Measurements from ENCODE around the gene KLHDC1. TPM values are rescaled to one million over a fixed set of nuclear protein-coding genes. Genes with fewer than 3 reads are reported as not detected.

Gene KLHDC1
- total and polyA plus RNA-seq, 8 donors, result 3.5 to 9.4 (median 6.5) TPM

DNA sequence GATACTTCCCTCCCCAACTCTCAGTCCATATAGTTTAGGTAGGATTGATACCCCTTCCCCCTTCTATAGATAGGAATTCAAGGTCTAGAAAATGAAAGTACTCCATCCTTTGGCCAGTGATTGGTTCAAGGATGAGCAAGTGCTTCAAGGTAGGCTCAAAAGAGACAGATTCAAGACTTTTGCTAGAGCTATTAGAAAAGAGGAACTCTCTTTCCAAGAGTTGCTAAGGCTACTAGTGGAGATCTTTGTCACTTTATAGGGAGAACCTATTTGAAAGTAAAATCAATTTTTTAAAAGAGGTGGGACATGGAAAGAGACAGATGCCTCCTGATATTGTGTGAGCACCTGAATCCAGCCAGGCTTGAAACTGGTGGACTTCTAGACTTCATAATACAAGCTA is 22.4 kb upstream of the KLHDC1 start:
- intact Hi-C loops (cut with DNase I), result no loop called here
- TF ChIP-seq, protein P1, sequence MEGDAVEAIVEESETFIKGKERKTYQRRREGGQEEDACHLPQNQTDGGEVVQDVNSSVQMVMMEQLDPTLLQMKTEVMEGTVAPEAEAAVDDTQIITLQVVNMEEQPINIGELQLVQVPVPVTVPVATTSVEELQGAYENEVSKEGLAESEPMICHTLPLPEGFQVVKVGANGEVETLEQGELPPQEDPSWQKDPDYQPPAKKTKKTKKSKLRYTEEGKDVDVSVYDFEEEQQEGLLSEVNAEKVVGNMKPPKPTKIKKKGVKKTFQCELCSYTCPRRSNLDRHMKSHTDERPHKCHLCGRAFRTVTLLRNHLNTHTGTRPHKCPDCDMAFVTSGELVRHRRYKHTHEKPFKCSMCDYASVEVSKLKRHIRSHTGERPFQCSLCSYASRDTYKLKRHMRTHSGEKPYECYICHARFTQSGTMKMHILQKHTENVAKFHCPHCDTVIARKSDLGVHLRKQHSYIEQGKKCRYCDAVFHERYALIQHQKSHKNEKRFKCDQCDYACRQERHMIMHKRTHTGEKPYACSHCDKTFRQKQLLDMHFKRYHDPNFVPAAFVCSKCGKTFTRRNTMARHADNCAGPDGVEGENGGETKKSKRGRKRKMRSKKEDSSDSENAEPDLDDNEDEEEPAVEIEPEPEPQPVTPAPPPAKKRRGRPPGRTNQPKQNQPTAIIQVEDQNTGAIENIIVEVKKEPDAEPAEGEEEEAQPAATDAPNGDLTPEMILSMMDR (IDR thresholded peaks at IDR 0.05), result no peak
- Histone ChIP-seq H3K36me3 (no peaks in the 10 kb centered on the region), H3K4me1 (no peaks in the 10 kb centered on the region), H3K9me3 (no peaks in the 10 kb centered on the region), H3K4me3 (no peak overlapping the region), H3K27ac (no peak overlapping the region), H3K27me3 (no peaks in the 10 kb centered on the region)
- no peak for DNase-seq
- ATAC-seq, result no peak

DNA sequence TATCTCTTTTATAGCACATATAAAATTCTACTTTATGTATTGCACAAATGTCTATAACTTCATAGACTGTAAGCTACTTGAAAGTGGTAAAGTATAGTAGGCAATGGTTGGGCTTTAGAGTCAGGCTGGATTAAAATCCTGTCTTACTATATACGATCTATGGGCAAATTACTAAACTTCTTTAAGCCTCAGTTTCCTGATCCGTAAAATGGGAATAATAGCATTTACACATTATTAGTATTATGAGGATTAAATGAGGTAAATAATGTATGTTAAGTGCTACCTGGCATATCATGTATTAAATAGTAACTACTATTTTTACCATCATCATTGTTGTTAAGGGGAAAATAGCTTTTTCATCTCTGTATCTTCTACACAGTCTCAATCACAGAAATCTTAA is 19.3 kb upstream of the KLHDC1 start:
- Histone ChIP-seq H3K4me3 (no peak overlapping the region), H3K36me3 (no peaks in the 10 kb centered on the region), H3K27me3 (no peaks in the 10 kb centered on the region), H3K4me1 (no peaks in the 10 kb centered on the region), H3K27ac (no peak overlapping the region), H3K9me3 (no peaks in the 10 kb centered on the region)
- TF ChIP-seq, protein P1 (IDR thresholded peaks at IDR 0.05), result no peak
- intact Hi-C loops (cut with DNase I), result no loop called here
- ATAC-seq, result no peak
- no peak for DNase-seq

DNA sequence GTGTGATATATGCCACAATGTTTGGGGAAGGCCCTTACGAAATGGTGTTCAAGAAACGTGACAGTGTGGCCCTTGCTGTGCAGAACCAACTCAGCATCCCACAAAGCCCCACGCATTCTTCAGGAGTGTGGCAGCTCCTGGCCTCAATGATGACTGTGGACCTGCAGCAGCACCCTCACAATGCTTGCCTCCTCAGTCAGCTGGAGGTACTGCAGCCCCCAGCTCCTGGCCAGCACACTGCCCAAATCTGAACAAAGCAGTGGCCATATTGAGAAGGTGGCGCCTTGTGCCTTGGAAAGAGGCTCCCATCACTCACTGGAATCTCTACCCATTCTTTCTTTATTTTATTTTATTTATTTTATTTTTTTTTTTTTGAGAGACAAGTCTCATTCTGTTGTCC is 15.3 kb upstream of the KLHDC1 start:
- TF ChIP-seq, protein P1 (IDR thresholded peaks at IDR 0.05), result no peak
- Histone ChIP-seq H3K9me3 (no peaks in the 10 kb centered on the region), H3K4me3 (no peak overlapping the region), H3K27me3 (no peaks in the 10 kb centered on the region), H3K27ac (no peak overlapping the region), H3K36me3 (peaks cover 0 to 13% of the 10 kb centered on the region in 2 donors), H3K4me1 (no peaks in the 10 kb centered on the region)
- no peak for DNase-seq
- no peak for ATAC-seq
- intact Hi-C loops (cut with DNase I), result no loop called here

DNA sequence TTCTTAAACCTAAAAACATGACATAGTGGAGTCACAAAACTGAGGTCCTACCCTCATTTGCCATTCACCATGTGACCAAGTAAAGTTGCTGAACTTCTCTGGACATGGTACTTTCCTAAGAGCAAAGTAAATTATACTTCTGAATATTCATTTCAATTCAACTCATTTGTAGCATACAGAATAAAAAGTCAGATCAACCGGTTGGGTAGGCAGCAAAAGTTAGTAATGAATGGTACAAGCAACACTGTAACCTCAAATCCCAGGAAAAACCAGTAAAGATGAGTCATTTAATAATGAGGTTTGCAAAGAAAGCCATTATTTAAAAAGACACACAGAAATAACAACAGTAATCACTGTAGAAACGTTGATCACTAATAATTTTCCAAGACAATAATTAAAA is 13.6 kb upstream of the KLHDC1 start:
- H3K4me1 ChIP-seq, result no peaks in the 10 kb centered on the region
- peaks cover 0 to 13% of the 10 kb centered on the region in 2 donors for H3K36me3 ChIP-seq
- DNase-seq (no peak), ATAC-seq (no peak)
- H3K27me3 ChIP-seq, result no peaks in the 10 kb centered on the region
- H3K4me3 ChIP-seq, result no peak overlapping the region
- TF ChIP-seq, protein P1 (IDR thresholded peaks at IDR 0.05), result no peak
- H3K27ac ChIP-seq, result no peak overlapping the region
- no peaks in the 10 kb centered on the region for H3K9me3 ChIP-seq
- intact Hi-C loops (cut with DNase I), result no loop called here

DNA sequence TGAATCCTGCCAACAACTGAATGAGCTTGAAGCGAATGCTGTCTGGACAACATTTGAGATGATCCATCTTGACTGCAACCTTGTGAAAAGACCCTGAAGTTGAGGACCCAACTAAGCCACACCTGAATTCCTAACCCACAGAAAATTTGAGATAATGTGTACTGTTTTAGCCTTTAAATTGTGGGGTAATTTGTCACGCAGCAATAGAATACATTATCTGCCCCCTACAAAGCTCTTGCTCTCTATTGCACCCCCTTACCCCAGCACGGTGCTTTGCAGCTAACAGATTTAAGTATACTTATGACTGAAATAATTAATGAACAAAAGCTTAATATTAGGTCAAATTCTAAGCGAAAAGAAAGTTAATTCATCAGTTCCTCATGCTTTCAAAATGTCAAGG is 6.5 kb upstream of the KLHDC1 start:
- Histone ChIP-seq H3K27ac (no peak overlapping the region), H3K9me3 (no peaks in the 10 kb centered on the region), H3K36me3 (peaks cover 0 to 3% of the 10 kb centered on the region in 2 donors), H3K4me1 (peaks cover 0 to 6% of the 10 kb centered on the region in 2 donors), H3K4me3 (no peak overlapping the region), H3K27me3 (no peaks in the 10 kb centered on the region)
- DNase-seq (no peak), ATAC-seq (no peak)
- TF ChIP-seq, protein P1 (IDR thresholded peaks at IDR 0.05), result no peak
- intact Hi-C loops (cut with DNase I), result no loop called here

Data from left lung (tissue), 10 donors.